Thyroid gland (tissue), 4 donors: ENCODE measurements around the gene JUNB. TPM values are rescaled to one million over a fixed set of nuclear protein-coding genes. Genes with fewer than 3 reads are reported as not detected.

Source experiments
- DNase-seq, 2 donors: peaks; one replicate each; pipeline ENCODE4 v3.0.0-alpha.2; 2019
- H3K27ac ChIP-seq, 3 donors: fragments of 200-600 bp; sonication (generic); 1 replicate in 2 of 3; 2 replicates in 1 of 3; pipeline ENCODE4 v1.5.1; 2016 to 2019; ENCODE audit warnings: mild to moderate bottlenecking in 1 of 3, moderate library complexity in 1 of 3
- H3K27me3 ChIP-seq: fragments of 200-600 bp; sonication (generic); one replicate; pipeline ENCODE4 v1.5.1; 2019
- H3K36me3 ChIP-seq, 2 donors: fragments of 200-600 bp; sonication (generic); one replicate each; pipeline ENCODE4 v1.5.1; 2016 to 2019
- H3K4me1 ChIP-seq, 2 donors: fragments of 200-600 bp; sonication (generic); one replicate each; pipeline ENCODE4 v1.5.1; 2017 to 2019
- H3K4me3 ChIP-seq, 3 donors: fragments of 200-600 bp; sonication (generic); replicated peaks in 1 of 3; 1 replicate in 2 of 3; 2 replicates in 1 of 3; pipeline ENCODE4 v1.5.1; 2016; ENCODE audit warnings: mild to moderate bottlenecking in 1 of 3
- H3K9me3 ChIP-seq: fragments of 200-600 bp; sonication (generic); one replicate; pipeline ENCODE4 v1.5.1; 2017
- CTCF ChIP-seq, 6 experiments: fragments of 200-600 bp in 3 of 6; fragments of 450-650 bp in 3 of 6; sonication (generic) in 3 of 6; IDR thresholded peaks; one replicate each; pipeline ENCODE4 v1.5.1; 2016 to 2019; ENCODE audit warnings: antibody characterized with exemption in 6 of 6, mild to moderate bottlenecking in 2 of 6, inconsistent platforms in 1 of 6, moderate library complexity in 1 of 6
- POLR2A ChIP-seq, 2 donors: fragments of 450-650 bp; IDR thresholded peaks; one replicate each; pipeline ENCODE4 v1.6.1; 2017; ENCODE audit warnings: antibody characterized with exemption in 2 of 2, mild to moderate bottlenecking in 2 of 2, moderate library complexity in 1 of 2
- WGBS, 2 donors: methylation state at CpG; one replicate each; pipeline ENCODE4 v1.1.5; 2017; 5-methylcytosine and 5-hydroxymethylcytosine counted together
- intact Hi-C: fragments of 100-400 bp; cut with DNase I; formaldehyde crosslinking; loops from one replicate; pipeline ENCODE4 v1.15.1; 2023
- total RNA-seq, 4 donors: library from RNA; depleted of rRNA; stranded (reverse); fragments of >200 nt; gene quantifications; one replicate each; pipeline ENCODE4 v1.2.3, GENCODE V29; 2016

Gene JUNB
- total RNA-seq, 4 donors from 2014 or later, result 111 to 393 (median 220) TPM

GRCh38 chr19:12767150-12767549, 24.1 kb upstream of the JUNB start:
- Histone ChIP-seq H3K9me3 (no peaks in the 10 kb centered on the region), H3K4me3 (no peak overlapping the region), H3K36me3 (peaks cover 32 to 34% of the 10 kb centered on the region in 2 donors), H3K4me1 (no peaks in the 10 kb centered on the region), H3K27me3 (no peaks in the 10 kb centered on the region), H3K27ac (no peak overlapping the region)
- WGBS, 2 donors, result 87 to 90% methylated on average over 11 of the region's 11 CpGs
- intact Hi-C loops, result loop anchor here (5.0 kb wide), 1 partner anchor 80 kb away; no protein-coding TSS in a partner anchor
- DNase-seq, result no peak
- no peak for TF ChIP-seq CTCF (IDR thresholded peaks at IDR 0.05)
- no peak for TF ChIP-seq POLR2A (IDR thresholded peaks at IDR 0.05)

DNA sequence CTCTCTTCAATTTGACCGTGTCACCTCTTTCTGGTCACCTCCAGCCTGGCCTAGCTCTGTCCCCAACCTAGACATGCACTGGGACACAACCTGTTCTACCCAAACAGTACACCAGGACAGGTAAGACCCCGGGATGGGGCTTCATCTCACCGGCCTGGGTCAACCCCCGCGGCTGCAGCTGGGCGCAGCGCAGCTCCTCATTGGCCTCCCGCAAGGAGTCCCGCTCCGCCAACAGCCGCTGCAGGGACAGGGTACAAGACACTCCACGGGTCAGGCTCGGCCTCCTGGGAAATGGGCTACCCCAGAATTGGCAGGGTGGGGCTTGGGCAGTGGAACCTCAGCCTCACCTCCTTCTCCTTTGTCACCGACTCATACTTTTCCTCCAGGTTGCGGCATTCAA, 23.6 kb upstream of the JUNB start:
- Histone ChIP-seq H3K9me3 (no peaks in the 10 kb centered on the region), H3K4me1 (no peaks in the 10 kb centered on the region), H3K4me3 (no peak overlapping the region), H3K27me3 (no peaks in the 10 kb centered on the region), H3K36me3 (peaks cover 32 to 33% of the 10 kb centered on the region in 2 donors), H3K27ac (no peak overlapping the region)
- DNase-seq, result no peak
- TF ChIP-seq CTCF (IDR thresholded peaks at IDR 0.05) (no peak), POLR2A (IDR thresholded peaks at IDR 0.05) (no peak)
- 95 to 98% methylated on average over 15 of the region's 15 CpGs for whole genome bisulfite sequencing, 2 donors
- intact Hi-C loops, result loop anchor here (5.0 kb wide), 1 partner anchor 80 kb away; no protein-coding TSS in a partner anchor

- Histone ChIP-seq H3K9me3 (no peaks in the 10 kb centered on the region), H3K4me3 (no peak overlapping the region), H3K36me3 (peaks cover 20% of the 10 kb centered on the region in 2 donors), H3K27ac (no peak overlapping the region), H3K4me1 (peaks cover 3 to 6% of the 10 kb centered on the region in 2 donors), H3K27me3 (no peaks in the 10 kb centered on the region)
- intact Hi-C loops, result loop anchor here (5.0 kb wide), 2 partner anchors 68 to 78 kb away; partner anchors contain the start of gene MAST1
- no peak for TF ChIP-seq CTCF (IDR thresholded peaks at IDR 0.05)
- TF ChIP-seq POLR2A (IDR thresholded peaks at IDR 0.05), result no peak
- peak in 1 of 2 donors; percentile 32 for DNase-seq
- 68 to 82% methylated on average over 13 to 25 of the region's 37 CpGs for WGBS, 2 donors
These were observed 21.6 kb upstream of the JUNB start for GRCh38 chr19:12769689-12770088.

DNA sequence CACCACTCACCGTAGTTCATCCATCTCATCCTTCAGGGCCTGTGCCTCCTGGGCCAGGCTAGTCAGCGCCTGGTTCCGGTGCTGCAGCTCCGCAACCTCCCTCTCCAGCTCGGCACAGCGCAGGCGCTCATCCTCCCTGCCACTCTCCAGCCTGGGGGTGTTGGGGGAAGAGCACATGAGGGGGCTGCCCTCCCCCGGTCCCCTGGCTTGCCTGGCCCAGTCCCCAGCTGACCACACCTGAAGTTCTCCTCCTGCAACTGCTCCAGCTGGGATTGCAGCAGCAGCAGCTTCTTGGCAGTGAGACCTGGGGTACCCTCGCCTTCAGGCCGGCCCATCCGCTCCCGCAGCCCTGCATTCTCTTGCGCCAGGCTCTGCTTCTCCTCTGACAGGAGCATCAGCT, 20.4 kb upstream of the JUNB start:
- peaks cover 12 to 20% of the 10 kb centered on the region in 2 donors for H3K36me3 ChIP-seq
- H3K4me3 ChIP-seq, result no peak overlapping the region
- WGBS, 2 donors, result 96 to 99% methylated on average over 11 to 13 of the region's 13 CpGs
- TF ChIP-seq POLR2A (IDR thresholded peaks at IDR 0.05), result no peak
- no peak for TF ChIP-seq CTCF (IDR thresholded peaks at IDR 0.05)
- no peaks in the 10 kb centered on the region for H3K9me3 ChIP-seq
- no peak overlapping the region for H3K27ac ChIP-seq
- no peaks in the 10 kb centered on the region for H3K27me3 ChIP-seq
- DNase-seq, result no peak
- intact Hi-C loops, result loop anchor here (5.0 kb wide), 1 partner anchor 66 kb away; the partner anchor contains the start of gene MAST1
- peaks cover 4 to 8% of the 10 kb centered on the region in 2 donors for H3K4me1 ChIP-seq

- Histone ChIP-seq H3K27ac (no peak overlapping the region), H3K9me3 (no peaks in the 10 kb centered on the region), H3K27me3 (no peaks in the 10 kb centered on the region), H3K4me3 (no peak overlapping the region), H3K4me1 (peaks cover 4 to 12% of the 10 kb centered on the region in 2 donors), H3K36me3 (peaks cover 11 to 19% of the 10 kb centered on the region in 2 donors)
- TF ChIP-seq CTCF (IDR thresholded peaks at IDR 0.05) (no peak), POLR2A (IDR thresholded peaks at IDR 0.05) (no peak)
- intact Hi-C loops, result loop anchor here (5.0 kb wide), 1 partner anchor 65 kb away; the partner anchor contains the start of gene MAST1
- 75 to 79% methylated on average over 3 of the region's 4 CpGs for WGBS, 2 donors
- no peak for DNase-seq
These were observed 19.0 kb upstream of the JUNB start for GRCh38 chr19:12772323-12772722.
